ENCODE measurements around the gene EIF4ENIF1. TPM values are rescaled to one million over a fixed set of nuclear protein-coding genes. Genes with fewer than 3 reads are reported as not detected.
"Not testable (repeated sequence)": the region's sequence is repeated elsewhere in the genome, so short reads cannot be mapped to it uniquely, and the experiment has no call there.

The EIF4ENIF1 gene
- total RNA-seq, 6 experiments from 2014 or later = 23.7 to 27.3 (median 25.5) TPM

- H3K4me1 Mint-ChIP-seq (ENCODE audit: low read depth) = peaks cover 31% of the 10 kb centered on the region
- DNase-seq = peak; percentile 69
- peaks cover 1% of the 10 kb centered on the region; the same call in 1 of the 2 replicates for H3K27me3 Mint-ChIP-seq (ENCODE audit: insufficient read depth)
- 0 out of 2 replicates have a peak, but pooled peaks have one; percentile 15 for TF ChIP-seq CTCF (IDR thresholded peaks at IDR 0.05)
- peaks cover under 1% of the 10 kb centered on the region; the same call in 1 of the 2 replicates for H3K36me3 Mint-ChIP-seq (ENCODE audit: low read depth)
- no peaks in the 10 kb centered on the region for H3K9me3 Mint-ChIP-seq
- peak overlapping the region; percentile 97 for H3K4me3 Mint-ChIP-seq
- peak overlapping the region; percentile 98 for H3K27ac Mint-ChIP-seq
Measured at GRCh38 chr22:31490496-31490925, 869 bp upstream of the EIF4ENIF1 start.

GRCh38 chr22:31488988-31489617 is 539 bp downstream of the EIF4ENIF1 start:
- no peak for DNase-seq
- Mint-ChIP-seq H3K36me3 (ENCODE audit: low read depth) (peaks cover 4% of the 10 kb centered on the region; the same call in 1 of the 2 replicates), H3K9me3 (no peaks in the 10 kb centered on the region), H3K27me3 (ENCODE audit: insufficient read depth) (peaks cover 1% of the 10 kb centered on the region; the same call in 1 of the 2 replicates), H3K4me3 (peak overlapping the region; percentile 89), H3K4me1 (ENCODE audit: low read depth) (peaks cover 31% of the 10 kb centered on the region), H3K27ac (peak overlapping the region; percentile 62)
- no peak for TF ChIP-seq CTCF (IDR thresholded peaks at IDR 0.05)

- peaks cover 31% of the 10 kb centered on the region for H3K4me1 Mint-ChIP-seq (ENCODE audit: low read depth)
- peak overlapping the region; percentile 89 for H3K4me3 Mint-ChIP-seq
- H3K36me3 Mint-ChIP-seq (ENCODE audit: low read depth) = peaks cover 4% of the 10 kb centered on the region; the same call in 1 of the 2 replicates
- no peaks in the 10 kb centered on the region for H3K9me3 Mint-ChIP-seq
- no peak for TF ChIP-seq CTCF (IDR thresholded peaks at IDR 0.05)
- H3K27me3 Mint-ChIP-seq (ENCODE audit: insufficient read depth) = peaks cover 1% of the 10 kb centered on the region; the same call in 1 of the 2 replicates
- peak overlapping the region; percentile 62 for H3K27ac Mint-ChIP-seq
- DNase-seq = no peak
Measured at GRCh38 chr22:31488346-31488883, 1.2 kb downstream of the EIF4ENIF1 start.

GRCh38 chr22:31486951-31487350 is 2.7 kb downstream of the EIF4ENIF1 start:
- Mint-ChIP-seq H3K4me3 (no peak overlapping the region), H3K36me3 (ENCODE audit: low read depth) (peaks cover 7% of the 10 kb centered on the region), H3K27ac (no peak overlapping the region), H3K9me3 (no peaks in the 10 kb centered on the region), H3K27me3 (ENCODE audit: insufficient read depth) (peaks cover 1% of the 10 kb centered on the region; the same call in 1 of the 2 replicates), H3K4me1 (ENCODE audit: low read depth) (peaks cover 27% of the 10 kb centered on the region)
- no peak for DNase-seq
- no peak for TF ChIP-seq CTCF (IDR thresholded peaks at IDR 0.05)

- not testable (repeated sequence) for H3K9me3 Mint-ChIP-seq; H3K27ac Mint-ChIP-seq; DNase-seq; H3K27me3 Mint-ChIP-seq (ENCODE audit: insufficient read depth); H3K4me3 Mint-ChIP-seq
- H3K36me3 Mint-ChIP-seq (ENCODE audit: low read depth) = peaks cover 12% of the 10 kb centered on the region
- H3K4me1 Mint-ChIP-seq (ENCODE audit: low read depth) = peaks cover 22% of the 10 kb centered on the region
Measured at GRCh38 chr22:31486369-31486768, 3.3 kb downstream of the EIF4ENIF1 start.

GRCh38 chr22:31482470-31482869 is 7.2 kb downstream of the EIF4ENIF1 start:
- not testable (repeated sequence) for H3K27ac Mint-ChIP-seq; H3K9me3 Mint-ChIP-seq; H3K27me3 Mint-ChIP-seq (ENCODE audit: insufficient read depth); DNase-seq; H3K4me1 Mint-ChIP-seq (ENCODE audit: low read depth); H3K4me3 Mint-ChIP-seq
- H3K36me3 Mint-ChIP-seq (ENCODE audit: low read depth) = peaks cover 28% of the 10 kb centered on the region
